PC-9 (cell line): Measurements from ENCODE around the gene MTCH2. TPM values are rescaled to one million over a fixed set of nuclear protein-coding genes. Genes with fewer than 3 reads are reported as not detected.
"Not testable (repeated sequence)": the region's sequence is repeated elsewhere in the genome, so short reads cannot be mapped to it uniquely, and the experiment has no call there.

ENCODE experiments used
- BruUV-seq: library from RNA; stranded (reverse); fragments of 400-500 nt; replicated peaks from 2 replicates; lab custom pipeline; 2021; lab: Mats Ljungman, UMichigan
- CTCF ChIA-PET: fragments of 300-600 bp; sonication (Branson Sonifier 250); formaldehyde crosslinking; loops from one replicate; lab custom pipeline; 2022; ENCODE audit warnings: antibody characterized with exemption; lab: Charles Lee
- POLR2A ChIA-PET: fragments of 300-600 bp; sonication (Branson Sonifier 250); formaldehyde crosslinking; loops from one replicate; lab custom pipeline; 2022; ENCODE audit warnings: antibody characterized with exemption; ENCODE audit not compliant: unreplicated experiment; lab: Charles Lee
- DNase-seq, 2 experiments: peaks; one replicate each; pipeline versions ENCODE4 v3.0.0 to v3.0.0-alpha.2; 2015 to 2022; ENCODE audit warnings: mixed read lengths in 1 of 2
- H2AFZ ChIP-seq: fragments of 200-600 bp; sonication (generic); 2 replicates; pipeline ENCODE4 v1.8.1; 2017; ENCODE audit warnings: antibody characterized with exemption
- H3F3A ChIP-seq: fragments of 200-600 bp; sonication (generic); 2 replicates; pipeline ENCODE4 v1.8.1; 2017; ENCODE audit warnings: antibody characterized with exemption, mild to moderate bottlenecking, low read depth; ENCODE audit not compliant: insufficient read depth
- H3K27ac ChIP-seq: fragments of 200-600 bp; sonication (generic); 2 replicates; pipeline ENCODE4 v1.6.1; 2016; ENCODE audit warnings: mixed run types
- H3K27me3 ChIP-seq: fragments of 200-600 bp; sonication (generic); 2 replicates; pipeline ENCODE4 v1.6.1; 2016; ENCODE audit warnings: low read depth, mixed run types; ENCODE audit not compliant: insufficient read depth
- H3K36me3 ChIP-seq: fragments of 200-600 bp; sonication (generic); 2 replicates; pipeline ENCODE4 v1.6.1; 2016; ENCODE audit warnings: low read depth, mixed run types
- H3K4me1 ChIP-seq: fragments of 200-600 bp; sonication (generic); replicated peaks from 2 replicates; pipeline ENCODE4 v1.6.1; 2016; ENCODE audit warnings: mixed run types; ENCODE audit not compliant: insufficient read depth
- H3K4me2 ChIP-seq: fragments of 200-600 bp; sonication (generic); 2 replicates; pipeline ENCODE4 v1.6.1; 2017; ENCODE audit warnings: mixed run types
- H3K4me3 ChIP-seq: fragments of 200-600 bp; sonication (generic); 2 replicates; pipeline ENCODE4 v1.6.1; 2016; ENCODE audit warnings: mixed run types
- H3K79me2 ChIP-seq: fragments of 200-600 bp; sonication (generic); 2 replicates; pipeline ENCODE4 v1.6.1; 2017; ENCODE audit warnings: low read depth, mixed run types
- H3K9me2 ChIP-seq: fragments of 200-600 bp; sonication (generic); 2 replicates; pipeline ENCODE4 v1.8.1; 2017; ENCODE audit warnings: mild to moderate bottlenecking; ENCODE audit not compliant: insufficient read depth
- H3K9me3 ChIP-seq: fragments of 200-600 bp; sonication (generic); 2 replicates; pipeline ENCODE4 v1.8.1; 2016; ENCODE audit warnings: low read depth; ENCODE audit not compliant: insufficient read depth
- H4K20me1 ChIP-seq: fragments of 200-600 bp; sonication (generic); 2 replicates; pipeline ENCODE4 v1.8.1; 2017; ENCODE audit not compliant: insufficient read depth
- EZH2 ChIP-seq: fragments of 200-600 bp; sonication (generic); IDR thresholded peaks from 2 replicates; pipeline ENCODE4 v1.8.0; 2017; ENCODE audit warnings: antibody characterized with exemption, low read depth
- intact Hi-C: fragments of 100-400 bp; cut with micrococcal nuclease; formaldehyde crosslinking; loops from one replicate; pipeline ENCODE4 v1.10.0; 2022; ENCODE audit not compliant: unreplicated experiment
- total RNA-seq: library from RNA; stranded (reverse); gene quantifications from 2 replicates; pipeline ENCODE4 v1.2.3, GENCODE V29; 2021
- TF ChIP-seq, protein P1 (sequence below): fragments of 200-600 bp; sonication (generic); conservative IDR thresholded peaks from 2 replicates; pipeline ENCODE4 v1.6.1; 2017; ENCODE audit warnings: mixed run types, antibody characterized with exemption, mild to moderate bottlenecking, moderate library complexity

The MTCH2 gene
- total RNA-seq, 1 experiment from 2014 or later = 147 TPM

DNA sequence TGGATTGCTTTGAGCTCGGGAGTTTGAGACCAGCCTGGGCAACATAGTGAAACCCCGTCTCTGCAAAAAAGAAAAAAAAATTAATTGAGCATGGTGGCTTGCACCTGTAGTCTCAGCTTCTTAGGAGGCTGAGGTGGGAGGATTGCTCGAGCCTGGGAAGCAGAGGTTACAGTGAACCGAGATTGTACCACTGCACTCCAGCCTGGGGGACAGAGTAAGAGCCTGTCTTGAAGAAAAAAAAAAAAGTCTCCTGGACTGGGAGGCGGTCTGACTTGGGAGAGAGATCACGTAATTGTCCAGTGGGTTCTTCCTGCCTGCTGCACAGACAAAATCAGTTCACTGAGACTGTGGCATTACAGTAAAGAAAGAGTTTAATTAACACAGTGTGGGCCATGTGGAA lies 3.1 kb upstream of the MTCH2 start:
- CTCF ChIA-PET = no interaction called here
- no peak overlapping the region for H3K4me2 ChIP-seq
- no peak overlapping the region for H2AFZ ChIP-seq
- no peaks in the 10 kb centered on the region for H3K9me2 ChIP-seq
- TF ChIP-seq EZH2 = no peak
- TF ChIP-seq, protein P1, sequence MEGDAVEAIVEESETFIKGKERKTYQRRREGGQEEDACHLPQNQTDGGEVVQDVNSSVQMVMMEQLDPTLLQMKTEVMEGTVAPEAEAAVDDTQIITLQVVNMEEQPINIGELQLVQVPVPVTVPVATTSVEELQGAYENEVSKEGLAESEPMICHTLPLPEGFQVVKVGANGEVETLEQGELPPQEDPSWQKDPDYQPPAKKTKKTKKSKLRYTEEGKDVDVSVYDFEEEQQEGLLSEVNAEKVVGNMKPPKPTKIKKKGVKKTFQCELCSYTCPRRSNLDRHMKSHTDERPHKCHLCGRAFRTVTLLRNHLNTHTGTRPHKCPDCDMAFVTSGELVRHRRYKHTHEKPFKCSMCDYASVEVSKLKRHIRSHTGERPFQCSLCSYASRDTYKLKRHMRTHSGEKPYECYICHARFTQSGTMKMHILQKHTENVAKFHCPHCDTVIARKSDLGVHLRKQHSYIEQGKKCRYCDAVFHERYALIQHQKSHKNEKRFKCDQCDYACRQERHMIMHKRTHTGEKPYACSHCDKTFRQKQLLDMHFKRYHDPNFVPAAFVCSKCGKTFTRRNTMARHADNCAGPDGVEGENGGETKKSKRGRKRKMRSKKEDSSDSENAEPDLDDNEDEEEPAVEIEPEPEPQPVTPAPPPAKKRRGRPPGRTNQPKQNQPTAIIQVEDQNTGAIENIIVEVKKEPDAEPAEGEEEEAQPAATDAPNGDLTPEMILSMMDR = no peak
- H3F3A ChIP-seq = no peaks in the 10 kb centered on the region; the same call in 1 of the 2 replicates
- no peaks in the 10 kb centered on the region for H3K27me3 ChIP-seq
- H3K36me3 ChIP-seq = no peaks in the 10 kb centered on the region
- H3K9me3 ChIP-seq = no peaks in the 10 kb centered on the region
- no peaks in the 10 kb centered on the region for H4K20me1 ChIP-seq
- no peak for DNase-seq
- H3K27ac ChIP-seq = no peak overlapping the region
- intact Hi-C loops = no loop called here
- no peak overlapping the region for H3K4me3 ChIP-seq
- POLR2A ChIA-PET = no interaction called here
- H3K4me1 ChIP-seq = peaks cover 9% of the 10 kb centered on the region
- BruUV-seq = no TSS peak
- peaks cover 17% of the 10 kb centered on the region for H3K79me2 ChIP-seq

DNA sequence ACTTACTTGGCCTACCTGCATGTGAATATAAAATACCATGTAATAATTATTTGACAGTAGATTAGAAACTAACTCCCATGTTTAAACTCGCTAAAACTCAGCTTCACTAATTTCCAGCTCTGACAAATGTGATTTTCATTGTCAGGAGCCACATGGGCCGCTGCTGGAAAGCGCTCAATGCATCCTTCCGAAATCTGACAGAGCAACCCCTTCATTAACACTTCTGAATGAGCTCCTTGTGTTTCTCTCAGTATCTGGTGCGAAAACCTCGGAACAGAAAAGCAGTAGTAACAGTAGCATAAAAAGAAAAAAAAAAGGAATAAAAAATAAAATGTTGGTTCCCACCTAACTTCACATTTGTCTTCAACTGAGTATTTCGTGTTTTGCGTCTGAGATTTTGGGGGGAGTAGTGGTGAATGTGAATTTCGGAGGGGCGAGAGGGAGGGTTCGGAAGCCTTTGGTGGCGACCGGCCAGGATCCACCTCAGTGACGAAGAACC lies 710 bp downstream of the MTCH2 start:
- BruUV-seq = no TSS peak
- TF ChIP-seq, protein P1 = no peak
- TF ChIP-seq EZH2 = no peak
- Histone ChIP-seq H3K27ac (peak overlapping the region; percentile 74), H3K27me3 (no peaks in the 10 kb centered on the region), H3K4me3 (peak overlapping the region; percentile 94), H4K20me1 (no peaks in the 10 kb centered on the region), H3K4me2 (peak overlapping the region; percentile 89), H3K79me2 (peaks cover 32% of the 10 kb centered on the region), H3K9me3 (no peaks in the 10 kb centered on the region), H3K9me2 (no peaks in the 10 kb centered on the region), H3F3A (peaks cover 4% of the 10 kb centered on the region; the same call in 1 of the 2 replicates), H2AFZ (peak overlapping the region; percentile 94), H3K4me1 (peaks cover 9% of the 10 kb centered on the region), H3K36me3 (peaks cover 9% of the 10 kb centered on the region; the same call in 1 of the 2 replicates)
- CTCF ChIA-PET = interaction anchor here (0.5 to 0.7 kb wide), 2 partner anchors 88 to 771 kb away, joined by 3 to 8 read pairs; no protein-coding TSS in a partner anchor
- no peak for DNase-seq
- intact Hi-C loops = loop anchor here (1.0 to 2.0 kb wide), 3 partner anchors 74 to 411 kb away; partner anchors contain the start of genes AGBL2 and FNBP4
- POLR2A ChIA-PET = interaction anchor here (0.6 kb wide), 1 partner anchor 133 kb away, joined by 4 read pairs; no protein-coding TSS in a partner anchor

DNA sequence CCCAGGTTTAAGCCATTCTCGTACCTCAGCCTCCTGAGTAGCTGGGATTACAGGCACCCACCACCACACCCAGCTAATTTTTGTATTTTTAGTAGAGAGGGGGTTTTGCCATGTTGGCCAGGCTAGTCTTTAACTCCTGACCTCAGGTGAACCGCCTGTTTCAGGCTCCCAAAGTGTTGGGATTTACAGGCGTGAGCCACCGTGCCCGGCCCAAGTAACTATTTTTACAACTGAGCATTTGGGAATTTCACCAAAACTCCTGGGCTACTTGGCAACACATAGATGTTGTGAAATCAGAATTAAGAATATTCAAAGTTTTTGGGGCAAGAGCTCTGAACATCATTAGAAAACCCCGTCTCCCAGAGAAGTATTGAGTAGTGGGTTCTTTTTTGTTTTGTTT lies 1.9 kb downstream of the MTCH2 start:
- H3K9me2 ChIP-seq, H3K27ac ChIP-seq, BruUV-seq, H3K36me3 ChIP-seq, H3F3A ChIP-seq, DNase-seq, H3K4me1 ChIP-seq, intact Hi-C loops, H4K20me1 ChIP-seq, H2AFZ ChIP-seq, CTCF ChIA-PET, H3K4me3 ChIP-seq, H3K27me3 ChIP-seq, POLR2A ChIA-PET, H3K9me3 ChIP-seq: not testable (repeated sequence)
- H3K79me2 ChIP-seq = peaks cover 32% of the 10 kb centered on the region
- H3K4me2 ChIP-seq = peak overlapping the region; percentile 89

DNA sequence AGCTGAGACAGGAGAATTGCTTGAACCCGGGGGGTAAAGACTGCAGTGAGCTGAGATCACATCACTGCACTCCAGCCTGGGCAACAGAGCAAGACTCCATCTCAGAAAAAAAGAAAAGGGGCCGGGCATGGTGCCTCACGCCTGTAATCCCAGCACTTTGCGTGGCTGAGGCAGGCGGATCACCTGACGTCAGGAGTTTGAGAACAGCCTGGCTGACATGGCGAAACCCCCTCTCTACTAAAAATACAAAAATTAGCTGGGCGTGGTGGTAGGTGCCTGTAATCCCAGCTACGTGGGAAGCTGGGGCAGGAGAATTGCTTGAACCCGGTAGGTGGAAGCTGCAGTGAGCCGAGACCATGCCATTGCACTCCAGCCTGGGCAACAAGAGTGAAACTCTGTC lies 6.0 kb downstream of the MTCH2 start:
- H3K27me3 ChIP-seq, H3K9me2 ChIP-seq, BruUV-seq, H3K9me3 ChIP-seq, H3K4me2 ChIP-seq, H3K4me3 ChIP-seq, POLR2A ChIA-PET, intact Hi-C loops, H3K4me1 ChIP-seq, H4K20me1 ChIP-seq, H3F3A ChIP-seq, H2AFZ ChIP-seq, H3K27ac ChIP-seq, DNase-seq: not testable (repeated sequence)
- Histone ChIP-seq H3K36me3 (peaks cover 23% of the 10 kb centered on the region; the same call in 1 of the 2 replicates), H3K79me2 (peaks cover 23% of the 10 kb centered on the region)
- CTCF ChIA-PET = interaction anchor here (0.6 kb wide), 1 partner anchor 663 kb away, joined by 3 read pairs; no protein-coding TSS in a partner anchor
